Measurements from ENCODE around the gene RNF213.

- TF ChIP-seq CTCF (optimal IDR thresholded peaks at IDR 0.05 in 1 of 3, IDR thresholded peaks at IDR 0.05 in 1 of 3, conservative IDR thresholded peaks at IDR 0.05 in 1 of 3; ENCODE audit: extremely low read depth in 1 of 3, insufficient read depth in 2 of 3, low read length in 3 of 3) (no peak), EZH2 (IDR thresholded peaks at IDR 0.05; ENCODE audit: low read length) (no peak)
Measured at GRCh38 chr17:80397034-80397387, 136.4 kb downstream of the RNF213 start.

Data from keratinocyte (primary cell).